Subcutaneous abdominal adipose tissue (tissue), 5 donors: ENCODE data around the gene SCAND1.
"Not testable (repeated sequence)": the region's sequence is repeated elsewhere in the genome, so short reads cannot be mapped to it uniquely, and the experiment has no call there.

Experiments
- H3K27ac ChIP-seq: one replicate; pipeline ENCODE4 v1.7.0; 2013; ENCODE audit warnings: low read depth, mild to moderate bottlenecking, inconsistent platforms, low read length, moderate library complexity
- H3K27me3 ChIP-seq, 5 donors: one replicate each; pipeline ENCODE4 v1.7.0; 2013; ENCODE audit warnings: low read length in 5 of 5, inconsistent platforms in 1 of 5; ENCODE audit not compliant: control insufficient read depth in 5 of 5, insufficient read depth in 4 of 5
- H3K36me3 ChIP-seq, 5 donors: one replicate each; pipeline ENCODE4 v1.7.0; 2013; ENCODE audit warnings: low read length in 5 of 5; ENCODE audit not compliant: control insufficient read depth in 5 of 5, insufficient read depth in 5 of 5
- H3K4me1 ChIP-seq, 5 donors: one replicate each; pipeline ENCODE4 v1.7.0; 2013; ENCODE audit warnings: low read length in 5 of 5, mild to moderate bottlenecking in 3 of 5, moderate library complexity in 1 of 5; ENCODE audit not compliant: control insufficient read depth in 5 of 5, insufficient read depth in 5 of 5
- H3K4me3 ChIP-seq, 5 donors: one replicate each; pipeline ENCODE4 v1.7.0; 2013; ENCODE audit warnings: low read length in 5 of 5, low read depth in 1 of 5
- H3K9ac ChIP-seq, 5 donors: one replicate each; pipeline ENCODE4 v1.7.0; 2013; ENCODE audit warnings: low read length in 5 of 5, mild to moderate bottlenecking in 4 of 5, moderate library complexity in 3 of 5
- H3K9me3 ChIP-seq, 5 donors: one replicate each; pipeline ENCODE4 v1.7.0; 2013; ENCODE audit warnings: low read length in 5 of 5; ENCODE audit not compliant: control insufficient read depth in 5 of 5
- donor health status: healthy.
- donor health status: healthy.
- donor health status: healthy.
- donor health status: healthy.
- donor health status: healthy.

SCAND1 gene

GRCh38 chr20:35963878-35964277 lies 9.6 kb upstream of the SCAND1 start:
- no peaks in the 10 kb centered on the region for H3K36me3 ChIP-seq
- no peaks in the 10 kb centered on the region for H3K4me1 ChIP-seq
- no peak overlapping the region for H3K4me3 ChIP-seq
- no peaks in the 10 kb centered on the region for H3K27me3 ChIP-seq
- no peak overlapping the region for H3K9ac ChIP-seq
- H3K27ac ChIP-seq: no peak overlapping the region
- no peaks in the 10 kb centered on the region for H3K9me3 ChIP-seq

GRCh38 chr20:35959291-35959690 lies 5.0 kb upstream of the SCAND1 start:
- H3K27me3 ChIP-seq: not testable (repeated sequence)

GRCh38 chr20:35956616-35957015 lies 2.3 kb upstream of the SCAND1 start:
- no peaks in the 10 kb centered on the region for H3K36me3 ChIP-seq
- H3K4me1 ChIP-seq: peaks cover 6 to 30% (median 26%) of the 10 kb centered on the region in 5 donors
- no peak overlapping the region for H3K9ac ChIP-seq
- no peaks in the 10 kb centered on the region for H3K27me3 ChIP-seq
- no peak overlapping the region for H3K4me3 ChIP-seq
- no peak overlapping the region for H3K27ac ChIP-seq
- H3K9me3 ChIP-seq: no peaks in the 10 kb centered on the region

More at GRCh38 chr20:35959291-35959690, 5.0 kb upstream of the SCAND1 start:
- H3K9ac ChIP-seq, H3K27ac ChIP-seq, H3K9me3 ChIP-seq, H3K36me3 ChIP-seq, H3K4me3 ChIP-seq: not testable (repeated sequence)
- peaks cover 0 to 11% (median 10%) of the 10 kb centered on the region in 5 donors for H3K4me1 ChIP-seq

GRCh38 chr20:35954907-35955251 lies 577 bp upstream of the SCAND1 start:
- Histone ChIP-seq H3K27me3 (no peaks in the 10 kb centered on the region), H3K4me1 (peaks cover 6 to 30% (median 26%) of the 10 kb centered on the region in 5 donors), H3K4me3 (peak overlapping the region; percentile 92 to 98 (median 97)), H3K9ac (peak overlapping the region; percentile 77 to 100 (median 97)), H3K9me3 (no peaks in the 10 kb centered on the region), H3K27ac (peak overlapping the region; percentile 95), H3K36me3 (no peaks in the 10 kb centered on the region)

GRCh38 chr20:35953387-35954199 lies 709 bp downstream of the SCAND1 start:
- Histone ChIP-seq H3K27ac (peak overlapping the region; percentile 95), H3K36me3 (peaks cover 0 to 5% (median 3%) of the 10 kb centered on the region in 5 donors), H3K9ac (peak overlapping the region; percentile 96 to 100 (median 99)), H3K27me3 (no peaks in the 10 kb centered on the region), H3K4me1 (peaks cover 6 to 30% (median 26%) of the 10 kb centered on the region in 5 donors), H3K4me3 (peak overlapping the region; percentile 80 to 97 (median 92)), H3K9me3 (no peaks in the 10 kb centered on the region)

GRCh38 chr20:35952480-35953386 lies 1.6 kb downstream of the SCAND1 start:
- Histone ChIP-seq H3K27ac (peak overlapping the region; percentile 95), H3K36me3 (peaks cover 7 to 11% (median 7%) of the 10 kb centered on the region in 5 donors), H3K9ac (peak overlapping the region; percentile 96 to 100 (median 99)), H3K4me3 (peak overlapping the region; percentile 80 to 97 (median 92)), H3K9me3 (no peaks in the 10 kb centered on the region), H3K4me1 (peaks cover 6 to 30% (median 26%) of the 10 kb centered on the region in 5 donors), H3K27me3 (no peaks in the 10 kb centered on the region)

GRCh38 chr20:35952080-35952479 lies 2.2 kb downstream of the SCAND1 start:
- H3K27me3 ChIP-seq, H3K4me3 ChIP-seq, H3K9me3 ChIP-seq, H3K27ac ChIP-seq, H3K9ac ChIP-seq: not testable (repeated sequence)
- Histone ChIP-seq H3K4me1 (peaks cover 6 to 30% (median 26%) of the 10 kb centered on the region in 5 donors), H3K36me3 (peaks cover 7 to 17% (median 14%) of the 10 kb centered on the region in 5 donors)

- Histone ChIP-seq H3K27ac (no peak overlapping the region), H3K27me3 (no peaks in the 10 kb centered on the region), H3K36me3 (peaks cover 7 to 29% (median 21%) of the 10 kb centered on the region in 5 donors), H3K4me3 (no peak overlapping the region), H3K9ac (no peak overlapping the region), H3K4me1 (peaks cover 6 to 23% (median 20%) of the 10 kb centered on the region in 5 donors), H3K9me3 (no peaks in the 10 kb centered on the region)
Observed at GRCh38 chr20:35950093-35950492, 4.2 kb downstream of the SCAND1 start.

GRCh38 chr20:35947907-35948306 lies 6.4 kb downstream of the SCAND1 start:
- Histone ChIP-seq H3K36me3 (peaks cover 7 to 43% (median 31%) of the 10 kb centered on the region in 5 donors), H3K27me3 (no peaks in the 10 kb centered on the region), H3K4me3 (no peak overlapping the region), H3K4me1 (peaks cover 1 to 11% (median 7%) of the 10 kb centered on the region in 5 donors), H3K9ac (no peak overlapping the region), H3K27ac (no peak overlapping the region), H3K9me3 (no peaks in the 10 kb centered on the region)

GRCh38 chr20:35947489-35947888 lies 6.8 kb downstream of the SCAND1 start:
- Histone ChIP-seq H3K36me3 (peaks cover 7 to 43% (median 31%) of the 10 kb centered on the region in 5 donors), H3K27ac (no peak overlapping the region)

More at GRCh38 chr20:35947489-35947888, 6.8 kb downstream of the SCAND1 start:
- Histone ChIP-seq H3K9ac (no peak overlapping the region), H3K27me3 (no peaks in the 10 kb centered on the region), H3K4me1 (peaks cover 0 to 7% (median 3%) of the 10 kb centered on the region in 5 donors), H3K9me3 (no peaks in the 10 kb centered on the region), H3K4me3 (no peak overlapping the region)
